Measurements from ENCODE around the gene APBB1IP. TPM values are rescaled to one million over a fixed set of nuclear protein-coding genes. Genes with fewer than 3 reads are reported as not detected.
"Not testable (repeated sequence)": the region's sequence is repeated elsewhere in the genome, so short reads cannot be mapped to it uniquely, and the experiment has no call there.

The APBB1IP gene
- total RNA-seq, 4 donors from 2014 or later = 2.6 to 6.2 (median 5.1) TPM

- Histone ChIP-seq H3K27ac (replicated peaks in 1 of 4) (no peak overlapping the region), H3K36me3 (no peaks in the 10 kb centered on the region), H3K4me1 (peaks cover 0 to 16% (median 7%) of the 10 kb centered on the region in 4 donors), H3K27me3 (peaks cover 0 to 59% (median 12%) of the 10 kb centered on the region in 4 donors), H3K9me3 (peaks cover 0 to 14% (median 2%) of the 10 kb centered on the region in 4 donors), H3K4me3 (peak overlapping the region; percentile 44 to 58 (median 47))
- WGBS = 21% methylated on average over 2 of the region's 10 CpGs
- no peak for DNase-seq (ENCODE audit: extremely low spot score)
- intact Hi-C loops (cut with DNase I) = no loop called here
- no peak for TF ChIP-seq POLR2A (IDR thresholded peaks at IDR 0.05; ENCODE audit: low read depth)
- TF ChIP-seq, protein P1, sequence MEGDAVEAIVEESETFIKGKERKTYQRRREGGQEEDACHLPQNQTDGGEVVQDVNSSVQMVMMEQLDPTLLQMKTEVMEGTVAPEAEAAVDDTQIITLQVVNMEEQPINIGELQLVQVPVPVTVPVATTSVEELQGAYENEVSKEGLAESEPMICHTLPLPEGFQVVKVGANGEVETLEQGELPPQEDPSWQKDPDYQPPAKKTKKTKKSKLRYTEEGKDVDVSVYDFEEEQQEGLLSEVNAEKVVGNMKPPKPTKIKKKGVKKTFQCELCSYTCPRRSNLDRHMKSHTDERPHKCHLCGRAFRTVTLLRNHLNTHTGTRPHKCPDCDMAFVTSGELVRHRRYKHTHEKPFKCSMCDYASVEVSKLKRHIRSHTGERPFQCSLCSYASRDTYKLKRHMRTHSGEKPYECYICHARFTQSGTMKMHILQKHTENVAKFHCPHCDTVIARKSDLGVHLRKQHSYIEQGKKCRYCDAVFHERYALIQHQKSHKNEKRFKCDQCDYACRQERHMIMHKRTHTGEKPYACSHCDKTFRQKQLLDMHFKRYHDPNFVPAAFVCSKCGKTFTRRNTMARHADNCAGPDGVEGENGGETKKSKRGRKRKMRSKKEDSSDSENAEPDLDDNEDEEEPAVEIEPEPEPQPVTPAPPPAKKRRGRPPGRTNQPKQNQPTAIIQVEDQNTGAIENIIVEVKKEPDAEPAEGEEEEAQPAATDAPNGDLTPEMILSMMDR (IDR thresholded peaks at IDR 0.05) = no peak
- TF ChIP-seq POLR2AphosphoS5 (IDR thresholded peaks at IDR 0.05) = no peak
- no peak for TF ChIP-seq EP300 (IDR thresholded peaks at IDR 0.05)
Observed at GRCh38 chr10:26567351-26567721, 129.2 kb downstream of the APBB1IP start.

DNA sequence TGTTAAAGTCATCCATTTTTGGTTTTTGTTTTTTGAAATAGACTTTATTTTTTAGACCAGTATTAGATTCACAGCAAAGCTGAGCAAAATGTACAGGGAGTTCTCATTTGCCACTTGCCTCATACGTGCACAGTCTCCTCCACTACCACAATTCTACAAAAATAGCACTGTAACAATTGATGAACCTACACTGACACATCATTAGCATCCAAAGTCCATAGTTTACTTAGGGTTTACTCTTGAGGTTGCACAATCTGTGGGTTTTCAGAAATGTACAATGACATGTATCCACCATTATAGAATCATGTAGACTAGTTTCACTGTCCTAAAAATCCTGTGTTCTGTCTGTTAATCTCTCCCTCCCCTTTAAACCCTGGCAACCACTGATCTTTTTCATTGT lies 133.5 kb downstream of the APBB1IP start:
- 46% methylated on average over 1 of the region's 1 CpG for WGBS
- H3K27me3 ChIP-seq = peaks cover 0 to 26% (median 2%) of the 10 kb centered on the region in 4 donors
- intact Hi-C loops (cut with DNase I) = loop anchor here (5.0 kb wide), 1 partner anchor 751 kb away; no protein-coding TSS in a partner anchor

GRCh38 chr10:26573674-26574073 lies 135.5 kb downstream of the APBB1IP start:
- TF ChIP-seq EP300 (IDR thresholded peaks at IDR 0.05) = no peak
- no peak for TF ChIP-seq POLR2AphosphoS5 (IDR thresholded peaks at IDR 0.05)
- TF ChIP-seq, protein P1 (IDR thresholded peaks at IDR 0.05) = no peak

More for the DNA sequence above, 133.5 kb downstream of the APBB1IP start:
- Histone ChIP-seq H3K4me1 (peaks cover 0 to 11% (median 5%) of the 10 kb centered on the region in 4 donors), H3K9me3 (peaks cover 0 to 14% (median 2%) of the 10 kb centered on the region in 4 donors), H3K27ac (replicated peaks in 1 of 4) (no peak overlapping the region), H3K36me3 (no peaks in the 10 kb centered on the region), H3K4me3 (no peak overlapping the region)
- TF ChIP-seq POLR2AphosphoS5 (IDR thresholded peaks at IDR 0.05) = no peak
- no peak for TF ChIP-seq EP300 (IDR thresholded peaks at IDR 0.05)
- TF ChIP-seq, protein P1 (IDR thresholded peaks at IDR 0.05) = no peak
- TF ChIP-seq POLR2A (IDR thresholded peaks at IDR 0.05; ENCODE audit: low read depth) = no peak
- no peak for DNase-seq (ENCODE audit: extremely low spot score)

DNA sequence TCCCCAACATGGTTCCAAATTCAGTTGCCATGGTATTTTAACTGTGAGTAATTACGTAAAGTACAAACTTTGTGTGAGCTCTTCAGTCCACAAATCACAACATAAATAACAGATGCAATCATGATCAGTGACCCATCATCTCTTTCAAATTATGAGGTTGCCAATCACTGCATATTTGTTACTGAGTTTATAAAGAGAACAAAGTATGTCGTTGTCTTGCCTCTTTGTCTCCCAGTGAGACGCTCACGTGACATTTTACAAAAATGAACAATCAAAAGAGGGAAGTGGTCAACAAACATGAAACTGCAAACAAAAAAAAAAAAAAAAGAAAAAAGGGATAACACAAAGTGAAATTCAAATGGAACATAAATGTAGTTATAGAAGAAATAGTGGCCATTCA lies 136.6 kb downstream of the APBB1IP start:
- no peak for TF ChIP-seq POLR2A (IDR thresholded peaks at IDR 0.05; ENCODE audit: low read depth)
- no peak for TF ChIP-seq EP300 (IDR thresholded peaks at IDR 0.05)
- TF ChIP-seq, protein P1 (IDR thresholded peaks at IDR 0.05) = no peak
- TF ChIP-seq POLR2AphosphoS5 (IDR thresholded peaks at IDR 0.05) = no peak

More at GRCh38 chr10:26573674-26574073, 135.5 kb downstream of the APBB1IP start:
- WGBS = 23% methylated on average over 2 of the region's 2 CpGs
- intact Hi-C loops (cut with DNase I) = loop anchor here (5.0 kb wide), 1 partner anchor 749 kb away; no protein-coding TSS in a partner anchor
- Histone ChIP-seq H3K36me3 (no peaks in the 10 kb centered on the region), H3K27me3 (peaks cover 0 to 11% (median 0%) of the 10 kb centered on the region in 4 donors), H3K9me3 (peaks cover 0 to 14% (median 2%) of the 10 kb centered on the region in 4 donors), H3K4me1 (no peaks in the 10 kb centered on the region), H3K27ac (replicated peaks in 1 of 4) (no peak overlapping the region), H3K4me3 (no peak overlapping the region)
- DNase-seq (ENCODE audit: extremely low spot score) = no peak

GRCh38 chr10:26578371-26578770 lies 140.2 kb downstream of the APBB1IP start:
- H3K9me3 ChIP-seq; H3K4me3 ChIP-seq; H3K27me3 ChIP-seq; DNase-seq (ENCODE audit: extremely low spot score); H3K36me3 ChIP-seq; intact Hi-C loops (cut with DNase I); H3K4me1 ChIP-seq; H3K27ac ChIP-seq (replicated peaks in 1 of 4): not testable (repeated sequence)
- 56% methylated on average over 6 of the region's 6 CpGs for WGBS

More for the DNA sequence above, 136.6 kb downstream of the APBB1IP start:
- intact Hi-C loops (cut with DNase I) = loop anchor here (5.0 kb wide), 1 partner anchor 748 kb away; no protein-coding TSS in a partner anchor
- Histone ChIP-seq H3K36me3 (no peaks in the 10 kb centered on the region), H3K27me3 (peaks cover 0 to 5% (median 0%) of the 10 kb centered on the region in 4 donors), H3K9me3 (peaks cover 0 to 14% (median 2%) of the 10 kb centered on the region in 4 donors), H3K27ac (replicated peaks in 1 of 4) (no peak overlapping the region), H3K4me1 (no peaks in the 10 kb centered on the region), H3K4me3 (no peak overlapping the region)
- WGBS = 76% methylated on average over 4 of the region's 4 CpGs
- no peak for DNase-seq (ENCODE audit: extremely low spot score)

All from esophagus muscularis mucosa (tissue), 4 donors.